ENCODE results near the gene KMT2C.
"Not testable (repeated sequence)": the region's sequence is repeated elsewhere in the genome, so short reads cannot be mapped to it uniquely, and the experiment has no call there.

Gene KMT2C

DNA sequence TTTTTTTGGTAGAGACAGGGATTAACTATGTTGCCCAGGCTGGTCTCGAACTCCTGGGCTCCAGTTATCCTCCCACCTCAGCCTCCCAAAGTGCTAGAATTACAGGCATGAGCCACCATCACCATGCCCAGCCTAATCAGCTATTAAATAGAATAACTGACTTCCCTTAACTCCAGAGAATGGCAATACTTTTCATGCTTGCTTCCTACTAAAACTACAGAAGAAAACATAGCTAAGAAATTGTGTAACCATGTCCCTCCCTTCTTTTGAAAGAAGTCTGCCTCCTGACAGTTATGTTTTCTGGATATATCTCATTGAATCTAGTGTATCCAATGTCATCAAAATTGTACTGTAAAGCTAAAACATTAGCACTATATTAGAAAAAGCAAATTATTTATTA lies 95.6 kb downstream of the KMT2C start:
- in situ Hi-C loops (cut with HindIII; ENCODE audit: low pct_ligation_motif_present, low pct_unique_long_range_greater_than_20kb, low sequenced_read_pairs): no loop called here
- no peak for DNase-seq

- in situ Hi-C loops (cut with HindIII; ENCODE audit: low pct_ligation_motif_present, low pct_unique_long_range_greater_than_20kb, low sequenced_read_pairs): no loop called here
- DNase-seq: no peak
These were observed 97.2 kb downstream of the KMT2C start for GRCh38 chr7:152338561-152338960.

DNA sequence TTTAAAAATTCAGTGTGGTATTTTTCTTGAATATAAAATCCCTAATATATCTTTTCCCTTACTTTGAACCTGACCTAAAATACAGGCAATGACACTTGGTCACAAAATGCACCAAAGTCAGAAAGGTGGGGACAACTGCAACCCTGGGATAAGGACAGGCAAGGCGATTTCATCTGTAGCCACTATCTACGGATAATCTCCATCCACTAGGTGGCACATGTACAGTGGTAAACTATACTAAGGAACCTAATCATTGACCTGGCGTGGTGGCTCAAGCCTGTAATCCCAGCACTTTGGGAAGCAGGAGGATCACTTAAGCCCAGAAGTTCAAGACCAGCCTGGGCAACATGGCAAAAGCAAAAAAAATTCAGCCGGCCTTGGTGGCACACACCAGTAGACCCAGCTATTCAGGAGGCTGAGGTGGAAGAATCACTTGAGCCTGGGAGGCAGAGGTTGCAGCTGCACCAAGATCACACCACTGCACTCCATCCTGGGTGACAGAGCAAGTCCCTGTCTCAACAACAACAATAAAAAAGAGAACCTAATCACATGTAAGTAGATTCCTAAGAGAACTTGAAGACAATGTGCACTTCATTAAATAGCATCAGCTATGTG lies 98.9 kb downstream of the KMT2C start:
- peak; percentile 79 for DNase-seq
- in situ Hi-C loops (cut with HindIII; ENCODE audit: low pct_ligation_motif_present, low pct_unique_long_range_greater_than_20kb, low sequenced_read_pairs): no loop called here

DNA sequence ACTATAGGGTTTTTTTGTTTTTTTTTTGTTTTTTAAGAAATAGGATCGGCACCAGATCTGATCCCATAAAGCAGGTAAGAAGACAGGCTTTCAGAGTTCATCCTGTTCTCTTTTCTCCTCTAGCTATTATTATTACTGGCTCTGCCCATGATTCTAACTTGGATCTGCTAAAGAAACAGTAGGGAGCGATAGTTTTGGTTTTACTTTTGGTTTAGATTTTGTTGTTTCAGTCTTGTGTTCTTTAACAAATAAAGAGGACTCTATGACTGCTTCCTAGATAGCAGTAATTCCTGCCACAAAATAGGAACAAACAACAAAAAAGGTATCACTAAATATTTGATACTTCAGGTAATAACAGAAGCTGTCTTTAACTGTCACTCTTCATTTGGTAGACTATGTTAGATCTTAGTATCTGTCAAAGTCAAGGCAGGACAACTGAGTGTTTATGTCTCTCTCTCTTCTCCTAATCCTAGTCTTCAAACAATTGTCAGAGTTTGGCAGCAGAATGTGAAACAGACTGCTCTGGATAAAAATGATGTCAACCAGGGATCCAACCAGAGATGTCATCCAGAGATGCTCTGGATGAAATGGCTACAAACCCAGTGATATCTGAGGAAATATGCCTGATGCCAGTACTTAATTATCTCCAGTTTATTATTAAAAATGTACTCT lies 99.8 kb downstream of the KMT2C start:
- peak; percentile 37 for DNase-seq
- in situ Hi-C loops (cut with HindIII; ENCODE audit: low pct_ligation_motif_present, low pct_unique_long_range_greater_than_20kb, low sequenced_read_pairs): no loop called here

GRCh38 chr7:152333134-152333533 lies 102.7 kb downstream of the KMT2C start:
- in situ Hi-C loops (cut with HindIII; ENCODE audit: low pct_ligation_motif_present, low pct_unique_long_range_greater_than_20kb, low sequenced_read_pairs): no loop called here
- DNase-seq: no peak

- DNase-seq: no peak
- in situ Hi-C loops (cut with HindIII; ENCODE audit: low pct_ligation_motif_present, low pct_unique_long_range_greater_than_20kb, low sequenced_read_pairs): no loop called here
These were observed 105.0 kb downstream of the KMT2C start for GRCh38 chr7:152330827-152331226.

DNA sequence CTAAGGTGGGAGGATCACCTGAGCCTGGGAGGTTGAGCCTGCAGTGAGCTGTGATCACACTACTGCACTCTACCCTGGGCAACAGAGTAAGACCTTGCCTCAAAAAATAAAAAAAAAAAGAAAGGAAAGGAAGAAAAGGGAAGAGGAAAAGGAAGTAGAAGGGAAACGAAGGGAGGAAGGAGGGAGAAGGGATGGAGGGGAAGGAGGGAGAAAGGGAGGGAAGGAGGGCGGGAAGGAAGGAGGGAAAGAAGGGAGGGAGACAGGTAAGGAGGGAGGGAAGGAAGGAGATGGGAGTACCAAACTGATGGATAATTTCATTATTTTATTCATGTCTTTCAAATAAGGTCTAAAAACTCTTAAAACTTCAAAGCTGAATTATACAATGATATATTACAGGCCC lies 106.3 kb downstream of the KMT2C start:
- no peak for DNase-seq
- in situ Hi-C loops (cut with HindIII; ENCODE audit: low pct_ligation_motif_present, low pct_unique_long_range_greater_than_20kb, low sequenced_read_pairs): no loop called here

DNA sequence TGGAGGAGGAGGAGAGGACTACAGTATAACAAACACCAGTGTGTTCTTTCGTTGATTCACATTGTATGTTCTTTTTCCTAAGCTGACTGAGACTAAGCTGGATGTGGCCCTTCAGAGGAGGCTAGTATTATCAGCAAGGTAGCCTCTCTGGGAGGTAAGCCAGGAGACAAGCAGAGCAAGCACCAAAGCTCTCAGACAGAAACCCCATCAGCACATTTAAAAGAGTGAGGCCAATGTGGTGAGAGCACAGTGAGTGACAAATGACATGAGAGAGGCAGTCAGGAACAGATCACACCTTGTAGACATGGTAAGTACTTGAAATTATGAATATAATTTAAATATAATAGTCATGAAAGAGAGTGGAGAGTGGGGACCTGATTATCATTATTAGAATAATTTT lies 107.6 kb downstream of the KMT2C start:
- in situ Hi-C loops (cut with HindIII; ENCODE audit: low pct_ligation_motif_present, low pct_unique_long_range_greater_than_20kb, low sequenced_read_pairs): no loop called here
- no peak for DNase-seq

- in situ Hi-C loops (cut with HindIII; ENCODE audit: low pct_ligation_motif_present, low pct_unique_long_range_greater_than_20kb, low sequenced_read_pairs): no loop called here
- no peak for DNase-seq
These were observed 120.0 kb downstream of the KMT2C start for GRCh38 chr7:152315845-152316244.

GRCh38 chr7:152313831-152314604 lies 121.8 kb downstream of the KMT2C start:
- in situ Hi-C loops (cut with HindIII; ENCODE audit: low pct_ligation_motif_present, low pct_unique_long_range_greater_than_20kb, low sequenced_read_pairs): no loop called here
- peak; percentile 94 for DNase-seq

- no peak for DNase-seq
- in situ Hi-C loops (cut with HindIII; ENCODE audit: low pct_ligation_motif_present, low pct_unique_long_range_greater_than_20kb, low sequenced_read_pairs): no loop called here
These were observed 122.6 kb downstream of the KMT2C start for GRCh38 chr7:152313217-152313616.

- DNase-seq: no peak
- in situ Hi-C loops (cut with HindIII; ENCODE audit: low pct_ligation_motif_present, low pct_unique_long_range_greater_than_20kb, low sequenced_read_pairs): no loop called here
These were observed 123.5 kb downstream of the KMT2C start for GRCh38 chr7:152312316-152312715.

GRCh38 chr7:152307902-152308301 lies 127.9 kb downstream of the KMT2C start:
- DNase-seq: no peak
- in situ Hi-C loops (cut with HindIII; ENCODE audit: low pct_ligation_motif_present, low pct_unique_long_range_greater_than_20kb, low sequenced_read_pairs): no loop called here

- in situ Hi-C loops (cut with HindIII; ENCODE audit: low pct_ligation_motif_present, low pct_unique_long_range_greater_than_20kb, low sequenced_read_pairs); DNase-seq: not testable (repeated sequence)
These were observed 136.2 kb downstream of the KMT2C start for GRCh38 chr7:152299542-152300143.

DNA sequence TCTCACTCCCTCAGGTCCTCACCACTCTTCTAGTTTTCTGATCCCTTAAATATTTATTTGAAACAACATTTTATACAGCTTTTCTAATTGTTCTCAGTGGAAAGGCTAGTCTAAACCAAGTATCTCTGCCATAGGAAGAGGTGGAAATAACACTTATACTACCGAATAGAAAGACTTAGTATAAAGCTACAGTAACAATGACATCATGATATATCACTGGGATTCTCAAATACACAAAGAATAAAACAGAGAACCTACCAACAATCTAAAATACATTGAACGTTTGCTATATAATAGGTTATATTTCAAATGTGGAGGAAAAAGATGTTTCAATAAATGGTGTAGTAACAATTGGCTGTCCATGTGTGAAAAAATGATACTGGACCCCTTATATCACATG lies 142.9 kb downstream of the KMT2C start:
- in situ Hi-C loops (cut with HindIII; ENCODE audit: low pct_ligation_motif_present, low pct_unique_long_range_greater_than_20kb, low sequenced_read_pairs): no loop called here
- no peak for DNase-seq

DNA sequence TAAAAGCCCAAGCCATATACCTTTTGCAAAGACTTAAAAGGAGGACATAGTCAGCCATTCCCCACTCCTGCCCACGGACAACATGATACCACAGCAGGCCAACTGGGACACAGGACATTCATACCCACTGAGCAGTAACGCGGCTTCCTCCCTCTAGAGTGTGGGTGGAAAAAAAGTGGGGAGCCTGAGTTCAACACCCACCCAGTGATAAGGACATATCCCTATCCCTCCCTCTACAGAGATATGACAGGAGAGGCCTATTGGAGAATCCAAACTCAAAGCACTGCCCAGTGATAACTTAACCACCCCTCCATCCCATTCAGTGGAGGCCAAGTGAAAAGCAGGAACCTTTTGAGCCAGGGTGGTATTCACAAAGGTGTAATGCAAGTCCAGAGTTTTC lies 148.8 kb downstream of the KMT2C start:
- DNase-seq; in situ Hi-C loops (cut with HindIII; ENCODE audit: low pct_ligation_motif_present, low pct_unique_long_range_greater_than_20kb, low sequenced_read_pairs): not testable (repeated sequence)

- DNase-seq; in situ Hi-C loops (cut with HindIII; ENCODE audit: low pct_ligation_motif_present, low pct_unique_long_range_greater_than_20kb, low sequenced_read_pairs): not testable (repeated sequence)
These were observed 149.6 kb downstream of the KMT2C start for GRCh38 chr7:152286219-152286618.

DNA sequence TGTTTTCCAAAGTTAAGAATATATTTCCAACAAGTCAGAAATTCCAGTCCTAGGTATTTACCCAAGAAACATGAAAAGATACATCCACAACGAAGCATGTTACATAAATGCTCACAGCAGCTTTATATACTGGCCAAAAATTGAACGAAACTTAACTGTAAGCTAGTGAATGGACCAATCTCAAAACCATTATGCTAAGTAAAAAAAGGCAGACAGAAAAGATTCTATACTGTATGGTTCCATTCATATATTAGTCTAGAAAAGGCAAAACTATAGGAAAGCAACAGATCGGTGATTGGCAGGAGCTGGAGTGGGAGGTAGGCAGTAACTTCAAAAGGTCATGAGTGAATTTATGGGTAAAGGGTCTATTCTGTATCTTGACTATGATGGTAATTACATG lies 150.8 kb downstream of the KMT2C start:
- DNase-seq; in situ Hi-C loops (cut with HindIII; ENCODE audit: low pct_ligation_motif_present, low pct_unique_long_range_greater_than_20kb, low sequenced_read_pairs): not testable (repeated sequence)

DNA sequence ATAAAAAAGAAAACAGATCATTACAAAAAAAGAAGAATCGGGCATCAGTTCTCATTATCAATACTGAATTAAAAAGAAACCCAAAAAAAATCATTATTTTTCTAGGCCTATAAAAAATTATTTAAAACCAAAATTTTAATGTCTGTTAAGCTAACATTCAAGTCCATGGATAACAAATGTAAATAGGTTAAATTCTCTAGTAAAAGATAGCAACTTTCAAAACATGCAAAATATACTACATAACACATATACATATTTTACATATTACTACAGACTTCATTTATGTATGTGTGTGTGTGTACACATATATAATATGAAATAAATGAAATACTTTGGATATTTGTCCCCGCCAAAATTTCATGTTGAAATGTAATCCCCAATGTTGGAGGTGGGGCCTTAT lies 158.1 kb downstream of the KMT2C start:
- DNase-seq; in situ Hi-C loops (cut with HindIII; ENCODE audit: low pct_ligation_motif_present, low pct_unique_long_range_greater_than_20kb, low sequenced_read_pairs): not testable (repeated sequence)
